GM23248 (cell line): ENCODE measurements around the gene RPS26.

Experiments
- EZH2 ChIP-seq: fragments of 200-600 bp; sonication (generic); IDR thresholded peaks from 2 replicates; pipeline ENCODE4 v1.6.1; 2018; ENCODE audit warnings: antibody characterized with exemption, mild to moderate bottlenecking; ENCODE audit not compliant: insufficient read depth, poor library complexity, severe bottlenecking
- EZH2phosphoT487 ChIP-seq: fragments of 200-600 bp; sonication (generic); IDR thresholded peaks from 2 replicates; pipeline ENCODE4 v1.6.1; 2018; ENCODE audit warnings: antibody characterized with exemption, moderate library complexity, mild to moderate bottlenecking, low read depth; ENCODE audit not compliant: insufficient read depth

GRCh38 chr12:56034586-56035332, 7.0 kb upstream of the RPS26 start:
- TF ChIP-seq EZH2, result no peak
- no peak for TF ChIP-seq EZH2phosphoT487
